Measurements from ENCODE around the gene CCNB3.
"Not testable (repeated sequence)": the region's sequence is repeated elsewhere in the genome, so short reads cannot be mapped to it uniquely, and the experiment has no call there.

CCNB3 gene

GRCh38 chrX:50198348-50198747 is 6.2 kb upstream of the CCNB3 start:
- no peaks in the 10 kb centered on the region for H3K36me3 ChIP-seq (ENCODE audit: control insufficient read depth, insufficient read depth, low read length)
- H3K9me3 ChIP-seq (ENCODE audit: control insufficient read depth, insufficient read depth, low read length) = no peaks in the 10 kb centered on the region
- H3K9ac ChIP-seq (ENCODE audit: low read depth, low read length) = no peak overlapping the region
- no peak overlapping the region for H3K4me3 ChIP-seq (ENCODE audit: low read depth, low read length)
- no peaks in the 10 kb centered on the region for H3K27me3 ChIP-seq (ENCODE audit: control insufficient read depth, insufficient read depth, low read length)
- no peaks in the 10 kb centered on the region for H3K4me1 ChIP-seq (ENCODE audit: control insufficient read depth, insufficient read depth, low read length)

DNA sequence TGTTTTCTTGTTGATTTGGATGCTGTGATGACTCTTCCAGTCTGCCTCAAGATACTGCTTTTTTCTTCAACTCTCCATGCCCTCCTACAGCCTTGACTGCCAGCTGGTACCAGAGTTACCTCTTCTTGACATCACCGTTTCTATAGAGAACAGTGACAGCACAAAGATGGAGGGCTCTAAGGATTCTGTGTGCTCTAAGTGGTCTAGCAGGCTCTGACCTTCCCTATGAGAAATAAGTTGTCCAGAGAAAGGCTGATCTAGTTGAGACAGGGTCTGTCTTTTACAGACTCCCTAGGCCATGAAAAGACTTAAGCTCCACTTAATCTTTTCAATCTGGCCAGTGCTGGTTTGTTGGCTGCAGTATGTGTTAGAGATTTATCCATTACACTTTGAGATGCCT is 3.7 kb upstream of the CCNB3 start, which contains the start of gene AKAP4:
TSS of gene AKAP4 (minus strand) at position 101 of the 400 bp plus-strand sequence. CDS start 118 bp downstream, outside the sequence.
- Histone ChIP-seq H3K4me3 (ENCODE audit: low read depth, low read length) (no peak within 1 kb of the TSS), H3K27me3 (ENCODE audit: control insufficient read depth, insufficient read depth, low read length) (no peaks in the 10 kb centered on the region), H3K4me1 (ENCODE audit: control insufficient read depth, insufficient read depth, low read length) (no peaks in the 10 kb centered on the region)

GRCh38 chrX:50202539-50202938 is 2.0 kb upstream of the CCNB3 start:
- no peaks in the 10 kb centered on the region for H3K4me1 ChIP-seq (ENCODE audit: control insufficient read depth, insufficient read depth, low read length)
- no peak overlapping the region for H3K9ac ChIP-seq (ENCODE audit: low read depth, low read length)

More for the DNA sequence above, 3.7 kb upstream of the CCNB3 start, which contains the start of gene AKAP4:
- Histone ChIP-seq H3K36me3 (ENCODE audit: control insufficient read depth, insufficient read depth, low read length) (no peaks in the 10 kb centered on the region), H3K9ac (ENCODE audit: low read depth, low read length) (no peak within 1 kb of the TSS), H3K9me3 (ENCODE audit: control insufficient read depth, insufficient read depth, low read length) (no peaks in the 10 kb centered on the region)

GRCh38 chrX:50206753-50207152 is 2.2 kb downstream of the CCNB3 start:
- H3K4me3 ChIP-seq (ENCODE audit: low read depth, low read length) = no peak overlapping the region
- no peak overlapping the region for H3K9ac ChIP-seq (ENCODE audit: low read depth, low read length)
- H3K36me3 ChIP-seq (ENCODE audit: control insufficient read depth, insufficient read depth, low read length) = no peaks in the 10 kb centered on the region
- no peaks in the 10 kb centered on the region for H3K4me1 ChIP-seq (ENCODE audit: control insufficient read depth, insufficient read depth, low read length)
- H3K9me3 ChIP-seq (ENCODE audit: control insufficient read depth, insufficient read depth, low read length) = no peaks in the 10 kb centered on the region
- H3K27me3 ChIP-seq (ENCODE audit: control insufficient read depth, insufficient read depth, low read length) = no peaks in the 10 kb centered on the region

More at GRCh38 chrX:50202539-50202938, 2.0 kb upstream of the CCNB3 start:
- Histone ChIP-seq H3K36me3 (ENCODE audit: control insufficient read depth, insufficient read depth, low read length) (no peaks in the 10 kb centered on the region), H3K27me3 (ENCODE audit: control insufficient read depth, insufficient read depth, low read length) (no peaks in the 10 kb centered on the region), H3K4me3 (ENCODE audit: low read depth, low read length) (no peak overlapping the region), H3K9me3 (ENCODE audit: control insufficient read depth, insufficient read depth, low read length) (no peaks in the 10 kb centered on the region)

DNA sequence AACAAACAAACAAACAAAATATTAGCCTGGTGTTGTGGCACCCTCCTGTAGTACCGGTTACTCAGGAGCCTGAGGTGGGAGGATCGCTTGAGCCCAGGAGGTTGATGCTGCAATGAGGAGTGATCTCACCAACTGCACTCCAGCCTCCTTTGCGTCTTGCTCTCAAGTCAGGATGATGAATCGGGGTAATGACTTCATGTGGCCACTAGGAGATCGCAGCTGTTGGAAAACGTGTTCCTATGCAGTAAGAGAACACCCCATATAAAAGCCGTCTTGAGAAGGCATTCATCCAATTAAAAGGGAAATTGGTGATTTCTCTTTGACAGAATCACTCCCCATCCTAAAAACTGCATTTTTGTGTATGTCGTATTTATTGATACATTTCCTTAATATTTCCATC is 6.9 kb downstream of the CCNB3 start:
- no peak overlapping the region for H3K9ac ChIP-seq (ENCODE audit: low read depth, low read length)
- no peaks in the 10 kb centered on the region for H3K9me3 ChIP-seq (ENCODE audit: control insufficient read depth, insufficient read depth, low read length)
- no peaks in the 10 kb centered on the region for H3K36me3 ChIP-seq (ENCODE audit: control insufficient read depth, insufficient read depth, low read length)
- H3K4me3 ChIP-seq (ENCODE audit: low read depth, low read length) = no peak overlapping the region
- H3K4me1 ChIP-seq (ENCODE audit: control insufficient read depth, insufficient read depth, low read length) = no peaks in the 10 kb centered on the region
- no peaks in the 10 kb centered on the region for H3K27me3 ChIP-seq (ENCODE audit: control insufficient read depth, insufficient read depth, low read length)

- H3K36me3 ChIP-seq (ENCODE audit: control insufficient read depth, insufficient read depth, low read length) = no peaks in the 10 kb centered on the region
- H3K4me3 ChIP-seq (ENCODE audit: low read depth, low read length) = no peak overlapping the region
- H3K4me1 ChIP-seq (ENCODE audit: control insufficient read depth, insufficient read depth, low read length) = no peaks in the 10 kb centered on the region
- H3K27me3 ChIP-seq (ENCODE audit: control insufficient read depth, insufficient read depth, low read length) = no peaks in the 10 kb centered on the region
- no peak overlapping the region for H3K9ac ChIP-seq (ENCODE audit: low read depth, low read length)
- H3K9me3 ChIP-seq (ENCODE audit: control insufficient read depth, insufficient read depth, low read length) = no peaks in the 10 kb centered on the region
These were observed 76.7 kb downstream of the CCNB3 start for GRCh38 chrX:50281253-50281652.

DNA sequence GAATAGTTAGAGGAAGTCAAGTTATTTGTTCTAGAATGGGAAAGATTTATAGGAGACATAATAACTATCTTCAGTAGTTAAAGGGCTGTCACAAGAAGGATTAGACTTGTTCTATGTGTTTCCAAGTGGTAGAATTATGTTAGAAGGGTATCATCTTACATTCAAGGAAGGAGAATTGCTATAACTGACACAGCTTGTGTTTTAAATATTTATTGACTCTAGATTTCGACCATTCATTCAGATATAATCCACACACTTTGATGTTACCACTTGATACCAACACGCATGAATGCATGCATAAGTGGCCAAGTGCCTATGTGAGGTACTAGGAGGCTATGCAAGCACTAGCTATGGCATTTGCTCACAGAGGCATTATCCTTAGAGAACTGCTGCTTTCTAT is 122.7 kb downstream of the CCNB3 start:
- Histone ChIP-seq H3K36me3 (ENCODE audit: control insufficient read depth, insufficient read depth, low read length) (no peaks in the 10 kb centered on the region), H3K9me3 (ENCODE audit: control insufficient read depth, insufficient read depth, low read length) (no peaks in the 10 kb centered on the region), H3K4me1 (ENCODE audit: control insufficient read depth, insufficient read depth, low read length) (no peaks in the 10 kb centered on the region), H3K27me3 (ENCODE audit: control insufficient read depth, insufficient read depth, low read length) (no peaks in the 10 kb centered on the region), H3K4me3 (ENCODE audit: low read depth, low read length) (no peak overlapping the region), H3K9ac (ENCODE audit: low read depth, low read length) (no peak overlapping the region)

- not testable (repeated sequence) for H3K36me3 ChIP-seq (ENCODE audit: control insufficient read depth, insufficient read depth, low read length); H3K4me1 ChIP-seq (ENCODE audit: control insufficient read depth, insufficient read depth, low read length); H3K4me3 ChIP-seq (ENCODE audit: low read depth, low read length); H3K9ac ChIP-seq (ENCODE audit: low read depth, low read length); H3K27me3 ChIP-seq (ENCODE audit: control insufficient read depth, insufficient read depth, low read length); H3K9me3 ChIP-seq (ENCODE audit: control insufficient read depth, insufficient read depth, low read length)
These were observed 128.1 kb downstream of the CCNB3 start for GRCh38 chrX:50332668-50333067.

GRCh38 chrX:50333308-50333707 is 128.7 kb downstream of the CCNB3 start:
- Histone ChIP-seq H3K27me3 (ENCODE audit: control insufficient read depth, insufficient read depth, low read length) (no peaks in the 10 kb centered on the region), H3K36me3 (ENCODE audit: control insufficient read depth, insufficient read depth, low read length) (no peaks in the 10 kb centered on the region), H3K4me1 (ENCODE audit: control insufficient read depth, insufficient read depth, low read length) (no peaks in the 10 kb centered on the region), H3K9ac (ENCODE audit: low read depth, low read length) (no peak overlapping the region), H3K4me3 (ENCODE audit: low read depth, low read length) (no peak overlapping the region), H3K9me3 (ENCODE audit: control insufficient read depth, insufficient read depth, low read length) (no peaks in the 10 kb centered on the region)

DNA sequence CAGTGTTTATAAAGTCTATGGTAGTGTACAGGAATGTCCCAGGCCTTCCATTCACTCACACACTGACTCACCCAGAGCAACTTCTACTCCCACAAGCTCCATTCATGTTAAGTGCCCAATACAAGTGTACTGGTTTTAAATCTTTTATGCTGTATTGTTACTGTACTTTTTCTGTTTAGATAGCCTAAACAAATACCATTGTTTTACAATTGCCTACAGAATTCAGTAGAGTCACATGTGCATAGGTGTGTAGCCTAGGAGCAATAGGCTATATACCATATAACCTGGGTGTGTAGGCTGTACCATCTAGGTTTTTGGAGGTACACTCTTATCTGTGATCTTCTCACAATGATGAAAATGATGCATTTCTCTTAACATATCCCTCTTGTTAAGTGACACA is 139.4 kb downstream of the CCNB3 start:
- Histone ChIP-seq H3K9ac (ENCODE audit: low read depth, low read length) (no peak overlapping the region), H3K27me3 (ENCODE audit: control insufficient read depth, insufficient read depth, low read length) (no peaks in the 10 kb centered on the region), H3K9me3 (ENCODE audit: control insufficient read depth, insufficient read depth, low read length) (no peaks in the 10 kb centered on the region), H3K36me3 (ENCODE audit: control insufficient read depth, insufficient read depth, low read length) (peaks cover 2% of the 10 kb centered on the region), H3K4me3 (ENCODE audit: low read depth, low read length) (no peak overlapping the region), H3K4me1 (ENCODE audit: control insufficient read depth, insufficient read depth, low read length) (no peaks in the 10 kb centered on the region)

DNA sequence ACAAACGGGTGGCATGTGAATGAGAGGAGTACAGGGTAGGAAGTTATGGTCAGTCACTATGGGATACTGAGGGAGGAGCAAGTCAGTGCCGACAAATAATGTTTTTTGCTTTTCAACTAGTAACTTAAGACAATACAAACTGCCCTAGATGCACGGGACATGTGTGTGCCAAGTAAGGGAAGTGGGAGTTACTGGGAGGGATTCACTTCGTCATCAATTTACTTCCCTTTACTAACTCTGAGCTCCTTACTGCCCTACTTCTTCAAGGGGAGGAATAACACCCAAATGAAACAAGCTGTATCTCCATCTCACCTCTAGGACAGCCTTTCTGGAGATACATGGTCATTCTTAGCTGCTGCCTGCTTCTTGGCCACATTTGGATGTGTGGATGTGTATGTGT is 168.4 kb downstream of the CCNB3 start:
- Histone ChIP-seq H3K9me3 (ENCODE audit: control insufficient read depth, insufficient read depth, low read length) (no peaks in the 10 kb centered on the region), H3K9ac (ENCODE audit: low read depth, low read length) (no peak overlapping the region), H3K36me3 (ENCODE audit: control insufficient read depth, insufficient read depth, low read length) (no peaks in the 10 kb centered on the region), H3K4me3 (ENCODE audit: low read depth, low read length) (no peak overlapping the region), H3K4me1 (ENCODE audit: control insufficient read depth, insufficient read depth, low read length) (no peaks in the 10 kb centered on the region), H3K27me3 (ENCODE audit: control insufficient read depth, insufficient read depth, low read length) (no peaks in the 10 kb centered on the region)

- Histone ChIP-seq H3K4me1 (ENCODE audit: control insufficient read depth, insufficient read depth, low read length) (no peaks in the 10 kb centered on the region), H3K9ac (ENCODE audit: low read depth, low read length) (no peak overlapping the region), H3K27me3 (ENCODE audit: control insufficient read depth, insufficient read depth, low read length) (no peaks in the 10 kb centered on the region), H3K4me3 (ENCODE audit: low read depth, low read length) (no peak overlapping the region), H3K9me3 (ENCODE audit: control insufficient read depth, insufficient read depth, low read length) (no peaks in the 10 kb centered on the region), H3K36me3 (ENCODE audit: control insufficient read depth, insufficient read depth, low read length) (no peaks in the 10 kb centered on the region)
These were observed 171.1 kb downstream of the CCNB3 start for GRCh38 chrX:50375481-50376267.

All from iPS-15b (cell line).